H9 (cell line): Measurements from ENCODE around the gene ENG. TPM values are rescaled to one million over a fixed set of nuclear protein-coding genes. Genes with fewer than 3 reads are reported as not detected.

Experiments
- DNase-seq: peaks from one replicate; pipeline ENCODE4 v3.0.0-alpha.2; 2017
- H2AFZ ChIP-seq: one replicate; pipeline ENCODE4 v1.6.1; 2013; ENCODE audit warnings: mild to moderate bottlenecking, low read length, control low read depth, moderate library complexity
- H2AK5ac ChIP-seq: 2 replicates; pipeline ENCODE4 v1.6.1; 2013; ENCODE audit warnings: low read length, control low read depth, mixed read lengths; ENCODE audit not compliant: insufficient read length
- H2BK120ac ChIP-seq: one replicate; pipeline ENCODE4 v1.6.1; 2013; ENCODE audit warnings: low read depth, mild to moderate bottlenecking, low read length, control low read depth, inconsistent platforms; ENCODE audit not compliant: poor library complexity, severe bottlenecking
- H2BK12ac ChIP-seq: 2 replicates; pipeline ENCODE4 v1.6.1; 2013; ENCODE audit warnings: low read length, control low read depth, mixed read lengths, low read depth; ENCODE audit not compliant: insufficient read length
- H2BK15ac ChIP-seq: 2 replicates; pipeline ENCODE4 v1.6.1; 2013; ENCODE audit warnings: low read depth, low read length, control low read depth
- H2BK20ac ChIP-seq: one replicate; pipeline ENCODE4 v1.6.1; 2013; ENCODE audit warnings: low read depth, mild to moderate bottlenecking, low read length, control low read depth, inconsistent platforms; ENCODE audit not compliant: poor library complexity, severe bottlenecking
- H2BK5ac ChIP-seq: 2 replicates; pipeline ENCODE4 v1.6.1; 2013; ENCODE audit warnings: low read length, control low read depth, mixed read lengths; ENCODE audit not compliant: insufficient read length
- H3K14ac ChIP-seq: 2 replicates; pipeline ENCODE4 v1.6.1; 2013; ENCODE audit warnings: low read length, control low read depth; ENCODE audit not compliant: insufficient read depth
- H3K18ac ChIP-seq: 2 replicates; pipeline ENCODE4 v1.6.1; 2013; ENCODE audit warnings: low read depth, mild to moderate bottlenecking, mixed read lengths, low read length, control low read depth; ENCODE audit not compliant: insufficient read length
- H3K23ac ChIP-seq: 2 replicates; pipeline ENCODE4 v1.6.1; 2013; ENCODE audit warnings: low read length, control low read depth, mixed read lengths, low read depth; ENCODE audit not compliant: insufficient read length
- H3K23me2 ChIP-seq: 2 replicates; pipeline ENCODE4 v1.6.1; 2013; ENCODE audit warnings: low read depth, mild to moderate bottlenecking, mixed read lengths, low read length, control low read depth; ENCODE audit not compliant: insufficient read length, poor library complexity, severe bottlenecking
- H3K27ac ChIP-seq: 2 replicates; pipeline ENCODE4 v1.5.1; 2013; ENCODE audit warnings: low read length, control low read depth, mixed read lengths, low read depth; ENCODE audit not compliant: insufficient read length
- H3K27me3 ChIP-seq: 2 replicates; pipeline ENCODE4 v1.6.1; 2013; ENCODE audit warnings: low read length, control low read depth, inconsistent platforms; ENCODE audit not compliant: insufficient read depth
- H3K4ac ChIP-seq: 2 replicates; pipeline ENCODE4 v1.6.1; 2013; ENCODE audit warnings: low read depth, mild to moderate bottlenecking, control low read depth, inconsistent platforms, low read length, moderate library complexity
- H3K4me1 ChIP-seq: 2 replicates; pipeline ENCODE4 v1.6.1; 2013; ENCODE audit warnings: low read length, control low read depth, inconsistent platforms; ENCODE audit not compliant: insufficient read depth
- H3K4me2 ChIP-seq: 2 replicates; pipeline ENCODE4 v1.6.1; 2013; ENCODE audit warnings: low read length, control low read depth, mixed read lengths; ENCODE audit not compliant: insufficient read length, insufficient read depth
- H3K56ac ChIP-seq: 2 replicates; pipeline ENCODE4 v1.6.1; 2013; ENCODE audit warnings: low read depth, mild to moderate bottlenecking, mixed read lengths, low read length, control low read depth; ENCODE audit not compliant: insufficient read length
- H3K79me1 ChIP-seq: 2 replicates; pipeline ENCODE4 v1.6.1; 2013; ENCODE audit warnings: low read depth, mild to moderate bottlenecking, moderate library complexity, low read length, control low read depth, inconsistent platforms; ENCODE audit not compliant: insufficient read depth, poor library complexity, severe bottlenecking
- H3K79me2 ChIP-seq: 2 replicates; pipeline ENCODE4 v1.6.1; 2013; ENCODE audit warnings: low read length, control low read depth, inconsistent platforms; ENCODE audit not compliant: insufficient read depth
- H3K9ac ChIP-seq: 2 replicates; pipeline ENCODE4 v1.6.1; 2013; ENCODE audit warnings: low read length, control low read depth, mixed read lengths; ENCODE audit not compliant: insufficient read length; ENCODE audit errors: extremely low read depth
- H3K9me3 ChIP-seq: one replicate; pipeline ENCODE4 v1.6.1; 2013; ENCODE audit warnings: low read depth, low read length, inconsistent platforms; ENCODE audit not compliant: control insufficient read depth
- H3T11ph ChIP-seq: one replicate; pipeline ENCODE4 v1.6.1; 2013; ENCODE audit warnings: mild to moderate bottlenecking, low read length, control low read depth, inconsistent platforms
- H4K20me1 ChIP-seq: one replicate; pipeline ENCODE4 v1.6.1; 2013; ENCODE audit not compliant: control insufficient read depth, insufficient read length, insufficient read depth
- H4K5ac ChIP-seq: 2 replicates; pipeline ENCODE4 v1.6.1; 2013; ENCODE audit warnings: low read depth, mild to moderate bottlenecking, mixed read lengths, low read length, control low read depth; ENCODE audit not compliant: insufficient read length
- H4K8ac ChIP-seq: replicated peaks from 2 replicates; pipeline ENCODE4 v1.6.1; 2013; ENCODE audit warnings: low read length, control low read depth, mixed read lengths, low read depth; ENCODE audit not compliant: insufficient read length
- H4K91ac ChIP-seq: 2 replicates; pipeline ENCODE4 v1.6.1; 2013; ENCODE audit warnings: low read depth, mild to moderate bottlenecking, moderate library complexity, mixed read lengths, low read length, control low read depth; ENCODE audit not compliant: insufficient read length
- H3K27ac Mint-ChIP-seq, 3 experiments: 2 replicates in 2 of 3; 3 replicates in 1 of 3; pipeline ENCODE4 v1.8.0; 2020 to 2021; ENCODE audit warnings: mixed read lengths in 3 of 3, mild to moderate bottlenecking in 1 of 3, moderate library complexity in 1 of 3
- H3K27me3 Mint-ChIP-seq: 2 replicates; pipeline ENCODE4 v1.8.0; 2021; ENCODE audit warnings: low read depth, mild to moderate bottlenecking, moderate library complexity, mixed read lengths
- H3K36me3 Mint-ChIP-seq, 3 experiments: 2 replicates in 2 of 3; 3 replicates in 1 of 3; pipeline ENCODE4 v1.8.0; 2020 to 2021; ENCODE audit warnings: low read depth in 3 of 3, mixed read lengths in 3 of 3; ENCODE audit not compliant: insufficient read depth in 1 of 3
- H3K4me1 Mint-ChIP-seq, 2 experiments: 2 replicates each; pipeline ENCODE4 v1.8.0; 2020; ENCODE audit warnings: mixed read lengths in 2 of 2
- H3K4me3 Mint-ChIP-seq, 2 experiments: 2 replicates in 1 of 2; 3 replicates in 1 of 2; pipeline ENCODE4 v1.8.0; 2020 to 2021; ENCODE audit warnings: mild to moderate bottlenecking in 2 of 2, mixed read lengths in 2 of 2, moderate library complexity in 1 of 2
- H3K9me3 Mint-ChIP-seq, 2 experiments: 2 replicates in 1 of 2; 3 replicates in 1 of 2; pipeline ENCODE4 v1.8.0; 2020; ENCODE audit warnings: mild to moderate bottlenecking in 2 of 2, mixed read lengths in 2 of 2, moderate library complexity in 1 of 2
- CTCF ChIP-seq: fragments of 200-600 bp; sonication (generic); conservative IDR thresholded peaks from 3 replicates; pipeline ENCODE4 v1.8.0; 2021; ENCODE audit warnings: antibody characterized with exemption, mild to moderate bottlenecking
- WGBS: extraction: QIAGEN DNeasy Blood & Tissue Kit; methylation state at CpG from one replicate; pipeline ENCODE4 v1.1.7; 2013; ENCODE audit warnings: missing lambda C conversion rate, low lambda C conversion rate, mixed read lengths; ENCODE audit not compliant: insufficient read length; ENCODE audit errors: extremely low coverage; 5-methylcytosine and 5-hydroxymethylcytosine counted together
- total RNA-seq: library from RNA; stranded (reverse); gene quantifications from 2 replicates; pipeline ENCODE4 v1.2.1, GENCODE V29; 2021

Gene ENG
- total RNA-seq, 1 experiment from 2014 or later, result 2.1 TPM

DNA sequence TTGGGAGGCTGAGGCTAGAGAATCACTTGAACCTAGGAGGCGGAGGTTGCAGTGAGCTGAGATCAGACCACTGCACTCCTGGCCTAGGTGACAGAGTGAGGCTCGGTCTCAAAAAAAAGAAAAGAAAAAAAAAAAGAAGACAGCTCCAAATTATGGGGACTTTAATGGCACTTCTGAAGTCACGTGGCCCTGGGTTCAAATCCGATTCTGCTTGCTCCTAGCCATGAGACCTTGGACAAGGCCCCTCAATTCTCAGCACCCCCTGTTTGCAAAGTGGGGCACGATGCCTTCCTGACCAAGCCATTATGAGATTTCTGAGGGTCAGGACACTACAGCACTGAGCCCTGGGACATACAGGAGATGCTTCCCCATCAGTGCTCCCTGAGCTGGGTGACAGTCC is 1.1 kb upstream of the ENG start:
- Mint-ChIP-seq H3K27me3 (no peaks in the 10 kb centered on the region; the same call in 1 of the 2 replicates), H3K4me3 (no peak overlapping the region), H3K27ac (0 out of 7 replicates have a peak overlapping the region, but pooled peaks of 1 of the 3 experiments have one; percentile 18), H3K36me3 (no peaks in the 10 kb centered on the region), H3K9me3 (no peaks in the 10 kb centered on the region), H3K4me1 (peaks cover 2 to 9% of the 10 kb centered on the region in 2 experiments; a peak in 2 of 4 replicates)
- no peak overlapping the region for H3T11ph ChIP-seq
- no peak overlapping the region for H3K4ac ChIP-seq
- no peak overlapping the region for H3K9ac ChIP-seq
- H2BK120ac ChIP-seq, result no peak overlapping the region
- no peak overlapping the region for H3K56ac ChIP-seq
- no peak for DNase-seq
- H3K9me3 ChIP-seq, result no peaks in the 10 kb centered on the region
- H3K79me1 ChIP-seq, result no peaks in the 10 kb centered on the region
- no peak overlapping the region for H2BK15ac ChIP-seq
- H4K5ac ChIP-seq, result no peak overlapping the region
- H4K91ac ChIP-seq, result no peak overlapping the region
- no peaks in the 10 kb centered on the region for H4K20me1 ChIP-seq
- H3K4me2 ChIP-seq, result no peak overlapping the region
- no peak overlapping the region for H3K27ac ChIP-seq
- H3K23me2 ChIP-seq, result peaks cover 3% of the 10 kb centered on the region
- WGBS, result no CpG with 5 or more reads among the region's 5 CpGs
- no peak for TF ChIP-seq CTCF
- no peak overlapping the region for H3K14ac ChIP-seq
- H2AK5ac ChIP-seq, result no peak overlapping the region
- H3K79me2 ChIP-seq, result no peaks in the 10 kb centered on the region
- no peak overlapping the region for H4K8ac ChIP-seq
- no peak overlapping the region for H2BK20ac ChIP-seq
- no peak overlapping the region for H3K18ac ChIP-seq
- H2BK5ac ChIP-seq, result no peak overlapping the region
- no peaks in the 10 kb centered on the region for H3K27me3 ChIP-seq
- H2BK12ac ChIP-seq, result no peak overlapping the region
- H3K4me1 ChIP-seq, result no peaks in the 10 kb centered on the region
- no peak overlapping the region for H2AFZ ChIP-seq
- H3K23ac ChIP-seq, result no peak overlapping the region
